KMS-11 (cell line): ENCODE measurements around the gene CAMTA1.

Source experiments
- H2AFZ ChIP-seq: fragments of 200-600 bp; sonication (generic); 2 replicates; pipeline ENCODE4 v1.6.1; 2016; ENCODE audit warnings: antibody characterized with exemption, mixed run types, low read depth
- H3K27ac ChIP-seq: fragments of 200-600 bp; sonication (generic); 2 replicates; pipeline ENCODE4 v1.6.1; 2016; ENCODE audit warnings: mild to moderate bottlenecking, mixed run types
- H3K27me3 ChIP-seq: fragments of 200-600 bp; sonication (generic); 2 replicates; pipeline ENCODE4 v1.6.1; 2017; ENCODE audit warnings: mild to moderate bottlenecking, low read depth, mixed run types, moderate library complexity; ENCODE audit not compliant: insufficient read depth
- H3K36me3 ChIP-seq: fragments of 200-600 bp; sonication (generic); 2 replicates; pipeline ENCODE4 v1.6.1; 2017; ENCODE audit warnings: mild to moderate bottlenecking, mixed run types; ENCODE audit not compliant: insufficient read depth
- H3K4me1 ChIP-seq: fragments of 200-600 bp; sonication (generic); 2 replicates; pipeline ENCODE4 v1.6.1; 2016; ENCODE audit warnings: mild to moderate bottlenecking, low read depth, mixed run types; ENCODE audit not compliant: poor library complexity, severe bottlenecking
- H3K4me2 ChIP-seq: fragments of 200-600 bp; sonication (generic); 2 replicates; pipeline ENCODE4 v1.7.0; 2016; ENCODE audit warnings: mild to moderate bottlenecking, mixed run types
- H3K4me3 ChIP-seq: fragments of 200-600 bp; sonication (generic); IDR thresholded peaks from 2 replicates; pipeline ENCODE4 v1.6.1; 2017; ENCODE audit warnings: low read depth, low read length, mixed read lengths; ENCODE audit not compliant: insufficient read depth
- H3K79me2 ChIP-seq: fragments of 200-600 bp; sonication (generic); 2 replicates; pipeline ENCODE4 v1.6.1; 2016; ENCODE audit warnings: low read depth, mixed run types; ENCODE audit not compliant: insufficient read depth
- H3K9ac ChIP-seq: fragments of 200-600 bp; sonication (generic); 2 replicates; pipeline ENCODE4 v1.6.1; 2016; ENCODE audit warnings: mild to moderate bottlenecking, mixed run types
- H4K20me1 ChIP-seq: fragments of 200-600 bp; sonication (generic); 2 replicates; pipeline ENCODE4 v1.6.1; 2016; ENCODE audit warnings: mild to moderate bottlenecking, mixed run types; ENCODE audit not compliant: insufficient read depth
- TF ChIP-seq, protein P1 (sequence below): fragments of 200-600 bp; sonication (generic); conservative IDR thresholded peaks from 2 replicates; pipeline ENCODE4 v1.6.1; 2017; ENCODE audit warnings: low read depth, mild to moderate bottlenecking, antibody characterized with exemption, low read length, moderate library complexity, mixed read lengths

Gene CAMTA1

DNA sequence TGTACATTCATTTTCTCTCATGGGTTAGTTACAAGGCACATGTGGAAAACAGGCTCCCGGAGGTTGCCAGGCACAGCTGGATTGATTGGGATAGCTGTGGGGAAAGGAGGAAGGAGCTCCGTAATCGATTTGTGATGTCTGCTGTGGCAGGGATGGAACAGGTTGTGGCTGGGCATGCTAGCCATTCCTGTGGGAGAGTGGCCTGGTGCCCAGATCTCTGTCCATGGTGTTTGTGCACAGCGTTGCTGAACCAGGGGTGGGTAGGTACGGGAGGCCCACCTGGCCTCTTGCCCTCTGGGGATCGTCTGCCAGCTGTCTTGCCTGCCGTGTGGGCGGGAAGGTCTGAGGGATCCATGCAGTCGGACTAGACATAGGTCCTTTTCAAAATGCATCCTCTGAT, 683.0 kb downstream of the CAMTA1 start:
- H3K9ac ChIP-seq: no peak overlapping the region
- peaks cover 39% of the 10 kb centered on the region; the same call in 1 of the 2 replicates for H3K27me3 ChIP-seq
- H4K20me1 ChIP-seq: no peaks in the 10 kb centered on the region
- no peak overlapping the region for H3K4me3 ChIP-seq
- TF ChIP-seq, protein P1, sequence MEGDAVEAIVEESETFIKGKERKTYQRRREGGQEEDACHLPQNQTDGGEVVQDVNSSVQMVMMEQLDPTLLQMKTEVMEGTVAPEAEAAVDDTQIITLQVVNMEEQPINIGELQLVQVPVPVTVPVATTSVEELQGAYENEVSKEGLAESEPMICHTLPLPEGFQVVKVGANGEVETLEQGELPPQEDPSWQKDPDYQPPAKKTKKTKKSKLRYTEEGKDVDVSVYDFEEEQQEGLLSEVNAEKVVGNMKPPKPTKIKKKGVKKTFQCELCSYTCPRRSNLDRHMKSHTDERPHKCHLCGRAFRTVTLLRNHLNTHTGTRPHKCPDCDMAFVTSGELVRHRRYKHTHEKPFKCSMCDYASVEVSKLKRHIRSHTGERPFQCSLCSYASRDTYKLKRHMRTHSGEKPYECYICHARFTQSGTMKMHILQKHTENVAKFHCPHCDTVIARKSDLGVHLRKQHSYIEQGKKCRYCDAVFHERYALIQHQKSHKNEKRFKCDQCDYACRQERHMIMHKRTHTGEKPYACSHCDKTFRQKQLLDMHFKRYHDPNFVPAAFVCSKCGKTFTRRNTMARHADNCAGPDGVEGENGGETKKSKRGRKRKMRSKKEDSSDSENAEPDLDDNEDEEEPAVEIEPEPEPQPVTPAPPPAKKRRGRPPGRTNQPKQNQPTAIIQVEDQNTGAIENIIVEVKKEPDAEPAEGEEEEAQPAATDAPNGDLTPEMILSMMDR: no peak
- H3K4me2 ChIP-seq: no peak overlapping the region
- no peak overlapping the region for H3K27ac ChIP-seq
- no peaks in the 10 kb centered on the region for H3K79me2 ChIP-seq
- no peak overlapping the region for H2AFZ ChIP-seq
- H3K36me3 ChIP-seq: no peaks in the 10 kb centered on the region
- no peaks in the 10 kb centered on the region for H3K4me1 ChIP-seq

GRCh38 chr1:7469255-7469938, 684.1 kb downstream of the CAMTA1 start:
- Histone ChIP-seq H2AFZ (no peak overlapping the region), H3K4me1 (no peaks in the 10 kb centered on the region), H3K4me2 (no peak overlapping the region), H3K27me3 (peaks cover 36% of the 10 kb centered on the region; the same call in 1 of the 2 replicates), H3K79me2 (no peaks in the 10 kb centered on the region), H3K4me3 (no peak overlapping the region), H3K9ac (no peak overlapping the region), H3K27ac (no peak overlapping the region), H4K20me1 (no peaks in the 10 kb centered on the region), H3K36me3 (no peaks in the 10 kb centered on the region)
- TF ChIP-seq, protein P1: no peak

DNA sequence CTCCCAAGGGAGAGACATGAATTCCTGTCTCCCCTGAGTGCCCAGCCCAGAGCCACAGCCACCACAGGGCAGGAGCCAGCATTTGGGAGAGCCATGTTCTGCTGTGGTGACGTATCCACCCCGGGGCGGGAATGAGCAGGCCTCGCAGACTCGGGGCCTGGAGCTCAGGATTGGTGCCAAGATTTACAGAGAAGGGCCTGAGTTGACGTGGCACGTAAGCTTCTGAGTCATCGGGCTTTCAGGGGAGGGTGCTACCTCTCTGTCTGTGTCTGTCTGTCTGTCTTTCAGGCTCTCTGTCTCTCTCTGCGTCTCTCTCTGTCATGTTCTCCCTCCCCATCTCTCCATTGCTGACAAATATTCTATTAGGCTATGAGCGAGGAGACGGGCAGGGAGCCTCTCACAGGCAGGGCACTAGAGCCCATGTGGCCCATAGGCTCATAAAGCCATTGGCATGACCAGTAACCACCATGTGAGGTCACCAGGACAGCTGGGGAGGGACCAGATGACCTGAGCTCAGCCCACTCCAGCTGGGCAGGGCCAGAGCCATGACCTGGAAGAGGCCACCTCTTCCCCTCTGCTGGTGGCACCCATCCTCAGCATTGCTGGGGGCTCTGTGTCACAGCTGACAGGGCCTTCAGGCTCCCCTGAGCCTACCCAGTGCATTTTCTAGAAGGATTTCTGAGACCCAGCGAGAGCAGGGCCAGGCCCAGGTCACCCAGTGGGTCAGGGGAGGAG, 685.8 kb downstream of the CAMTA1 start:
- no peak overlapping the region for H3K9ac ChIP-seq
- H2AFZ ChIP-seq: no peak overlapping the region
- H3K27ac ChIP-seq: no peak overlapping the region

GRCh38 chr1:7471836-7472235, 686.6 kb downstream of the CAMTA1 start:
- H3K27me3 ChIP-seq: peaks cover 37% of the 10 kb centered on the region; the same call in 1 of the 2 replicates
- TF ChIP-seq, protein P1: no peak
- no peaks in the 10 kb centered on the region for H4K20me1 ChIP-seq
- H3K9ac ChIP-seq: no peak overlapping the region
- H3K79me2 ChIP-seq: no peaks in the 10 kb centered on the region
- no peaks in the 10 kb centered on the region for H3K36me3 ChIP-seq
- H3K27ac ChIP-seq: no peak overlapping the region
- no peak overlapping the region for H2AFZ ChIP-seq
- H3K4me1 ChIP-seq: no peaks in the 10 kb centered on the region
- H3K4me2 ChIP-seq: no peak overlapping the region
- H3K4me3 ChIP-seq: no peak overlapping the region

More for the DNA sequence above, 685.8 kb downstream of the CAMTA1 start:
- H3K4me2 ChIP-seq: no peak overlapping the region
- no peak overlapping the region for H3K4me3 ChIP-seq
- TF ChIP-seq, protein P1: no peak
- no peaks in the 10 kb centered on the region for H4K20me1 ChIP-seq
- no peaks in the 10 kb centered on the region for H3K79me2 ChIP-seq
- no peaks in the 10 kb centered on the region for H3K36me3 ChIP-seq
- peaks cover 33% of the 10 kb centered on the region; the same call in 1 of the 2 replicates for H3K27me3 ChIP-seq
- H3K4me1 ChIP-seq: no peaks in the 10 kb centered on the region
